HCT116 (cell line): Measurements from ENCODE around the gene TMEM164.

Experiments
- CEBPB ChIP-seq: IDR thresholded peaks from 2 replicates; pipeline ENCODE4 v1.6.1; 2012; ENCODE audit warnings: low read depth
- EGR1 ChIP-seq: IDR thresholded peaks from 2 replicates; pipeline ENCODE4 v1.6.1; 2012; ENCODE audit warnings: low read depth
- ELF1 ChIP-seq: IDR thresholded peaks from 2 replicates; pipeline ENCODE4 v1.6.1; 2012; ENCODE audit warnings: low read depth, borderline replicate concordance
- POLR2A ChIP-seq: IDR thresholded peaks from 2 replicates; pipeline ENCODE4 v1.7.0; 2011; ENCODE audit warnings: borderline replicate concordance; ENCODE audit not compliant: insufficient read depth, insufficient read length; ENCODE audit errors: extremely low read depth
- POLR2AphosphoS5 ChIP-seq: IDR thresholded peaks from 2 replicates; pipeline ENCODE4 v1.6.1; 2011; ENCODE audit warnings: mild to moderate bottlenecking, low read depth, low read length, moderate library complexity
- SP1 ChIP-seq: IDR thresholded peaks from 2 replicates; pipeline ENCODE4 v1.6.1; 2012; ENCODE audit warnings: low read depth
- ZNF274 ChIP-seq: fragments of 200-500 bp; sonication (Bioruptor generic); IDR thresholded peaks from 2 replicates; pipeline ENCODE4 v1.6.1; 2014; ENCODE audit warnings: mild to moderate bottlenecking, low read depth, low read length, inconsistent platforms
- TF ChIP-seq, protein P1 (sequence below), 3 experiments: fragments of 200-600 bp in 1 of 3; sonication (generic) in 1 of 3; IDR thresholded peaks in 2 of 3; conservative IDR thresholded peaks in 1 of 3; 2 replicates each; pipeline ENCODE4 v1.5.1; 2012 to 2017; ENCODE audit warnings: low read depth in 2 of 3, low read length in 2 of 3, antibody characterized with exemption in 1 of 3, borderline replicate concordance in 1 of 3, control low read depth in 1 of 3, mild to moderate bottlenecking in 1 of 3, mixed read lengths in 1 of 3, mixed run types in 1 of 3, moderate library complexity in 1 of 3; ENCODE audit not compliant: insufficient read depth in 1 of 3
- TF ChIP-seq, protein P2 (sequence below): IDR thresholded peaks from 2 replicates; pipeline ENCODE4 v1.6.1; 2012; ENCODE audit warnings: low read depth
- TF ChIP-seq, protein P3 (sequence below): IDR thresholded peaks from 2 replicates; pipeline ENCODE4 v1.6.1; 2012
- TF ChIP-seq, protein P4 (sequence below): IDR thresholded peaks from 2 replicates; pipeline ENCODE4 v1.6.1; 2012

DNA sequence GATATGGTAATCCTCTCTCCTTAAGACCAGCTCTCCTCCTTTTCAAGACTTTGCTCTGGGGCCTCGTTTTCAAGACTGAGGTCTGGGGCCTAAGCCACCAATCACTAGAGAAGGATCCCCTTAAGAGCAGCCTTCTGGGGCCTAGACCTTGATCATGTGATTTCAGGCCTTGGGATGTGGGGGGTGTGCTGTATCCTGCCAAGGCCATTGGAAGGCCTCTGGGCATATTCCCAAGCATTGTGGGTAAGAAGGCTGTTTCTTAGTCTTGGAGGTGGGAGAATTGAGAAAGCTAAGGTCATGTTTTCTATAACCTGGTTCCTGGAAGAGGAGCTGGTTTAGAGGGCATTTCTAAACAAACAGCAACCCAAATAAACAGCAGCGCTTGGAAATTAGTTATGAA, 12.1 kb downstream of the TMEM164 start:
- TF ChIP-seq, protein P1, sequence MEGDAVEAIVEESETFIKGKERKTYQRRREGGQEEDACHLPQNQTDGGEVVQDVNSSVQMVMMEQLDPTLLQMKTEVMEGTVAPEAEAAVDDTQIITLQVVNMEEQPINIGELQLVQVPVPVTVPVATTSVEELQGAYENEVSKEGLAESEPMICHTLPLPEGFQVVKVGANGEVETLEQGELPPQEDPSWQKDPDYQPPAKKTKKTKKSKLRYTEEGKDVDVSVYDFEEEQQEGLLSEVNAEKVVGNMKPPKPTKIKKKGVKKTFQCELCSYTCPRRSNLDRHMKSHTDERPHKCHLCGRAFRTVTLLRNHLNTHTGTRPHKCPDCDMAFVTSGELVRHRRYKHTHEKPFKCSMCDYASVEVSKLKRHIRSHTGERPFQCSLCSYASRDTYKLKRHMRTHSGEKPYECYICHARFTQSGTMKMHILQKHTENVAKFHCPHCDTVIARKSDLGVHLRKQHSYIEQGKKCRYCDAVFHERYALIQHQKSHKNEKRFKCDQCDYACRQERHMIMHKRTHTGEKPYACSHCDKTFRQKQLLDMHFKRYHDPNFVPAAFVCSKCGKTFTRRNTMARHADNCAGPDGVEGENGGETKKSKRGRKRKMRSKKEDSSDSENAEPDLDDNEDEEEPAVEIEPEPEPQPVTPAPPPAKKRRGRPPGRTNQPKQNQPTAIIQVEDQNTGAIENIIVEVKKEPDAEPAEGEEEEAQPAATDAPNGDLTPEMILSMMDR (IDR thresholded peaks at IDR 0.05 in 2 of 3, conservative IDR thresholded peaks at IDR 0.05 in 1 of 3; ENCODE audit: borderline replicate concordance in 1 of 3, insufficient read depth in 1 of 3, low read depth in 2 of 3, low read length in 2 of 3): no peak
- TF ChIP-seq POLR2A (no peak), POLR2AphosphoS5 (no peak), SP1 (no peak), ELF1 (no peak), CEBPB (no peak), ZNF274 (no peak), EGR1 (no peak)
- TF ChIP-seq, protein P2, sequence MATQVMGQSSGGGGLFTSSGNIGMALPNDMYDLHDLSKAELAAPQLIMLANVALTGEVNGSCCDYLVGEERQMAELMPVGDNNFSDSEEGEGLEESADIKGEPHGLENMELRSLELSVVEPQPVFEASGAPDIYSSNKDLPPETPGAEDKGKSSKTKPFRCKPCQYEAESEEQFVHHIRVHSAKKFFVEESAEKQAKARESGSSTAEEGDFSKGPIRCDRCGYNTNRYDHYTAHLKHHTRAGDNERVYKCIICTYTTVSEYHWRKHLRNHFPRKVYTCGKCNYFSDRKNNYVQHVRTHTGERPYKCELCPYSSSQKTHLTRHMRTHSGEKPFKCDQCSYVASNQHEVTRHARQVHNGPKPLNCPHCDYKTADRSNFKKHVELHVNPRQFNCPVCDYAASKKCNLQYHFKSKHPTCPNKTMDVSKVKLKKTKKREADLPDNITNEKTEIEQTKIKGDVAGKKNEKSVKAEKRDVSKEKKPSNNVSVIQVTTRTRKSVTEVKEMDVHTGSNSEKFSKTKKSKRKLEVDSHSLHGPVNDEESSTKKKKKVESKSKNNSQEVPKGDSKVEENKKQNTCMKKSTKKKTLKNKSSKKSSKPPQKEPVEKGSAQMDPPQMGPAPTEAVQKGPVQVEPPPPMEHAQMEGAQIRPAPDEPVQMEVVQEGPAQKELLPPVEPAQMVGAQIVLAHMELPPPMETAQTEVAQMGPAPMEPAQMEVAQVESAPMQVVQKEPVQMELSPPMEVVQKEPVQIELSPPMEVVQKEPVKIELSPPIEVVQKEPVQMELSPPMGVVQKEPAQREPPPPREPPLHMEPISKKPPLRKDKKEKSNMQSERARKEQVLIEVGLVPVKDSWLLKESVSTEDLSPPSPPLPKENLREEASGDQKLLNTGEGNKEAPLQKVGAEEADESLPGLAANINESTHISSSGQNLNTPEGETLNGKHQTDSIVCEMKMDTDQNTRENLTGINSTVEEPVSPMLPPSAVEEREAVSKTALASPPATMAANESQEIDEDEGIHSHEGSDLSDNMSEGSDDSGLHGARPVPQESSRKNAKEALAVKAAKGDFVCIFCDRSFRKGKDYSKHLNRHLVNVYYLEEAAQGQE: no peak
- TF ChIP-seq, protein P3, sequence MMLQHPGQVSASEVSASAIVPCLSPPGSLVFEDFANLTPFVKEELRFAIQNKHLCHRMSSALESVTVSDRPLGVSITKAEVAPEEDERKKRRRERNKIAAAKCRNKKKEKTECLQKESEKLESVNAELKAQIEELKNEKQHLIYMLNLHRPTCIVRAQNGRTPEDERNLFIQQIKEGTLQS: no peak
- TF ChIP-seq, protein P4, sequence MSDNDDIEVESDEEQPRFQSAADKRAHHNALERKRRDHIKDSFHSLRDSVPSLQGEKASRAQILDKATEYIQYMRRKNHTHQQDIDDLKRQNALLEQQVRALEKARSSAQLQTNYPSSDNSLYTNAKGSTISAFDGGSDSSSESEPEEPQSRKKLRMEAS: no peak
